HCT116 (cell line): ENCODE data around the gene GALNT18.

ENCODE experiments used
- TCF7L2 ChIP-seq: IDR thresholded peaks from 2 replicates; pipeline ENCODE4 v1.7.0; 2011; ENCODE audit warnings: borderline replicate concordance, inconsistent platforms; ENCODE audit not compliant: insufficient read depth, insufficient read length; ENCODE audit errors: extremely low read depth
- TF ChIP-seq, protein P1 (sequence below), 3 experiments: fragments of 200-600 bp in 1 of 3; sonication (generic) in 1 of 3; IDR thresholded peaks in 2 of 3; conservative IDR thresholded peaks in 1 of 3; 2 replicates each; pipeline ENCODE4 v1.5.1; 2012 to 2017; ENCODE audit warnings: low read depth in 2 of 3, low read length in 2 of 3, antibody characterized with exemption in 1 of 3, borderline replicate concordance in 1 of 3, control low read depth in 1 of 3, mild to moderate bottlenecking in 1 of 3, mixed read lengths in 1 of 3, mixed run types in 1 of 3, moderate library complexity in 1 of 3; ENCODE audit not compliant: insufficient read depth in 1 of 3

DNA sequence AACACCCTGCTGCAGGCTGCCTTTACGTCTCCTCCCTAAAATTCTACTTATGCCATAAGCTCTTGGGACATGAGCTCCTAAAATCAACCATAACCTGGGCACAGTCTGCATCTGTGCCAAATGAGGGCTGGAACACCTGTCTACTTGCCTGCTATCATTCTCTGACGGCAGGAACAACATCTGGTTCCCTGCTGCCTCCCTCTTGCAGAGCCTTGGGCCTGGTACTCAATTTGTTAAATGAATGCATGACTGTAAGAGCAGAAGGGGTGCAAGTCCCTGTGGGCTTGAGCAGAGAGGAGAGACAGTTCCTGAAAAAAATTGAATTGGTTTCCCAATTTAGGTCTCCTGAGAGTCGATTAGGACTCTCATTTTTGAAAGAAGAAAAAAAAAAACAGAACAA lies 202.1 kb downstream of the GALNT18 start:
- TF ChIP-seq, protein P1, sequence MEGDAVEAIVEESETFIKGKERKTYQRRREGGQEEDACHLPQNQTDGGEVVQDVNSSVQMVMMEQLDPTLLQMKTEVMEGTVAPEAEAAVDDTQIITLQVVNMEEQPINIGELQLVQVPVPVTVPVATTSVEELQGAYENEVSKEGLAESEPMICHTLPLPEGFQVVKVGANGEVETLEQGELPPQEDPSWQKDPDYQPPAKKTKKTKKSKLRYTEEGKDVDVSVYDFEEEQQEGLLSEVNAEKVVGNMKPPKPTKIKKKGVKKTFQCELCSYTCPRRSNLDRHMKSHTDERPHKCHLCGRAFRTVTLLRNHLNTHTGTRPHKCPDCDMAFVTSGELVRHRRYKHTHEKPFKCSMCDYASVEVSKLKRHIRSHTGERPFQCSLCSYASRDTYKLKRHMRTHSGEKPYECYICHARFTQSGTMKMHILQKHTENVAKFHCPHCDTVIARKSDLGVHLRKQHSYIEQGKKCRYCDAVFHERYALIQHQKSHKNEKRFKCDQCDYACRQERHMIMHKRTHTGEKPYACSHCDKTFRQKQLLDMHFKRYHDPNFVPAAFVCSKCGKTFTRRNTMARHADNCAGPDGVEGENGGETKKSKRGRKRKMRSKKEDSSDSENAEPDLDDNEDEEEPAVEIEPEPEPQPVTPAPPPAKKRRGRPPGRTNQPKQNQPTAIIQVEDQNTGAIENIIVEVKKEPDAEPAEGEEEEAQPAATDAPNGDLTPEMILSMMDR (IDR thresholded peaks at IDR 0.05 in 2 of 3, conservative IDR thresholded peaks at IDR 0.05 in 1 of 3; ENCODE audit: borderline replicate concordance in 1 of 3, insufficient read depth in 1 of 3, low read depth in 2 of 3, low read length in 2 of 3) = no peak
- no peak for TF ChIP-seq TCF7L2
